Camera-type eye (tissue), 1 donor: ENCODE results near the gene TRIM10. TPM values are rescaled to one million over a fixed set of nuclear protein-coding genes. Genes with fewer than 3 reads are reported as not detected.

Experiments used
- total RNA-seq: library from RNA; depleted of rRNA; stranded (reverse); fragments of >200 nt; gene quantifications from one replicate; pipeline ENCODE4 v1.2.3, GENCODE V29; 2014

TRIM10 gene, protein sequence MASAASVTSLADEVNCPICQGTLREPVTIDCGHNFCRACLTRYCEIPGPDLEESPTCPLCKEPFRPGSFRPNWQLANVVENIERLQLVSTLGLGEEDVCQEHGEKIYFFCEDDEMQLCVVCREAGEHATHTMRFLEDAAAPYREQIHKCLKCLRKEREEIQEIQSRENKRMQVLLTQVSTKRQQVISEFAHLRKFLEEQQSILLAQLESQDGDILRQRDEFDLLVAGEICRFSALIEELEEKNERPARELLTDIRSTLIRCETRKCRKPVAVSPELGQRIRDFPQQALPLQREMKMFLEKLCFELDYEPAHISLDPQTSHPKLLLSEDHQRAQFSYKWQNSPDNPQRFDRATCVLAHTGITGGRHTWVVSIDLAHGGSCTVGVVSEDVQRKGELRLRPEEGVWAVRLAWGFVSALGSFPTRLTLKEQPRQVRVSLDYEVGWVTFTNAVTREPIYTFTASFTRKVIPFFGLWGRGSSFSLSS
- 1.0 TPM for total RNA-seq

DNA sequence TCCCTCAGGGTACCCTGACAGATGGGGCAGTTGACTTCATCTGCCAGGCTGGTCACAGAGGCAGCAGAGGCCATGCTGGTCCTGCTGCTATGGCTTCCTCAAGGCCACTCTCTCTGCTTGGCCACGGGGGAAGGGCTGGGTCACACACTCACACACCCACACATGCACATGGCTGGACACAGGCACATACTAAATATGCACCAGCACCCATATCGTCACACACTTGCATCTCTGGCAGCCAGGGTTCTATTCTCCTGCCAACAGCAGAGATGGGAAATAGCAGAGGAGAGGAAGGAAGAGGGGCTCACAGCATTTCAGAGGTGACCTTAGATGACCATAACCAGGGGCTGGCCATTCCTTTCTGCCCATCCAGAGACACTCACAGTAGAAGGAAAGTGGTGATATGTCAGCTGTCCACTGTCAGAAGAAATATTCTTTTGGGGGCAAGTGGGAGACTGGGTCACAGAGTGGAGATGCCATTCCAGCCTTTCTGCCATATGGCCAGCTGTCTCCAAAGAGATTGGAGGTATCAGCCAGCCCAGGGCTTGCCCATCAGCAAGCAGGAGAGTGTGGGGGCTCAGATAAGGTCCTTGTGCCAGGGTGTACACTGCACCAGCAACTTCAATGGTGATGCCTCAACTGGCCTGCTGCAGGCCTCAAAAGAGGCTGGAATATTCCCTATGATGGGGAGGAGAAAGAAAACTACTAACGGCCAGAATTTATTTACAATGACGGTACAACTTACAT is at the start of gene TRIM10:
TSS of gene TRIM10 (minus strand) at position 427 of the 747 bp plus-strand sequence. CDS start at position 74, 353 bp downstream.

DNA sequence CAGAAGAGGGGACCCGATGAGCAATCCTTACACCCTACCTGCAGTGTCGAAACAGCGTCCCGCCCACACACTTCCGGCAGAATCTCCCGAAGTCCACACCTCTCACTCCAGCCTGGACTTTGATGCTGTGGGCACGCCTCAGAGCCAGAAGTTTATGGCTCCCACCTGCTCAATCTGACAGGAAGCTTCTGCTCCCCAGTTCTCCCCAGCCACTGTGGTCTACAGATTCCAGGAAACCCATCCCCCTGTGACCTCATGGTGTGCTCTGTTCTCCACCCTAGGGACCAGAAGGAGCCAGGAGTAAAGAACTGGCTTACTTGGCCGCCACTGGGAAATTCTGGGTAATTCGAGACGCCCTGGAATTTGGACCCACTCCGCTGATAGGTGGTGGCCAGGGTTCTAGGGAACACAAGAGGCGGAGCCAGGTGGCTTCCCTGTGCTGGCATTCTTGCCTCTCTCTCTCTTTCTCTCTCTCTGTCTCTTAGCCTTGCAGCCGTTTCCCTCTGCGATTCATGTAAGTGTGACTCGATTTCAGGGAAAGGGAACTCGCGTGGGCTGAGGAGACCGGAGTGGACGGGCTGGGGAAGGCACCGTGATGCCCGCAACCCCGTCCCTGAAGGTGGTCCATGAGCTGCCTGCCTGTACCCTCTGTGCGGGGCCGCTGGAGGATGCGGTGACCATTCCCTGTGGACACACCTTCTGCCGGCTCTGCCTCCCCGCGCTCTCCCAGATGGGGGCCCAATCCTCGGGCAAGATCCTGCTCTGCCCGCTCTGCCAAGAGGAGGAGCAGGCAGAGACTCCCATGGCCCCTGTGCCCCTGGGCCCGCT is 2.3 kb upstream of the TRIM10 start, which contains the start of gene TRIM15:
TSS of gene TRIM15 (plus strand) at position 457 of the 828 bp plus-strand sequence. CDS start at position 596, 139 bp downstream.

GRCh38 chr6:30135757-30136156 is 25.3 kb downstream of the TRIM10 start, which contains the start of gene TRIM40:
TRIM40 (plus strand) TSS chr6:30136140; CDS start chr6:30137037, 897 bp downstream.

GRCh38 chr6:30113003-30113759 is 47.8 kb downstream of the TRIM10 start, which contains the start of gene TRIM31:
TRIM31 (minus strand) TSS chr6:30113090; CDS start chr6:30112805, 285 bp downstream.

Other genes starting within 250 kb of the TRIM10 start
- gene HLA-A, start 218.7 kb downstream of the TRIM10 start, total RNA-seq, result 112 TPM
- 17.3 TPM for gene POLR1H, start 99.9 kb downstream of the TRIM10 start, total RNA-seq
- gene PPP1R11, start 94.0 kb downstream of the TRIM10 start, total RNA-seq, result 19.2 TPM
- 0.22 TPM for gene RNF39, start 85.4 kb downstream of the TRIM10 start, total RNA-seq
- not detected for gene TRIM31, start 48.1 kb downstream of the TRIM10 start, total RNA-seq
- gene TRIM40, start 25.1 kb downstream of the TRIM10 start, total RNA-seq, result not detected
- gene TRIM15, start 2.3 kb upstream of the TRIM10 start, total RNA-seq, result not detected
- 39.6 TPM for gene TRIM26, start 52.2 kb upstream of the TRIM10 start, total RNA-seq
- 11.2 TPM for gene TRIM39, start 165.7 kb upstream of the TRIM10 start, total RNA-seq
- 24.8 TPM for gene RPP21, start 183.9 kb upstream of the TRIM10 start, total RNA-seq